GM21390 (cell line): ENCODE measurements around the gene BIN1.

Experiments used
- ATAC-seq: cut with Tn5 transposase; IDR thresholded peaks from one replicate; pipeline ENCODE4 v1.9.1; 2021; ENCODE audit not compliant: unreplicated experiment

Gene BIN1

DNA sequence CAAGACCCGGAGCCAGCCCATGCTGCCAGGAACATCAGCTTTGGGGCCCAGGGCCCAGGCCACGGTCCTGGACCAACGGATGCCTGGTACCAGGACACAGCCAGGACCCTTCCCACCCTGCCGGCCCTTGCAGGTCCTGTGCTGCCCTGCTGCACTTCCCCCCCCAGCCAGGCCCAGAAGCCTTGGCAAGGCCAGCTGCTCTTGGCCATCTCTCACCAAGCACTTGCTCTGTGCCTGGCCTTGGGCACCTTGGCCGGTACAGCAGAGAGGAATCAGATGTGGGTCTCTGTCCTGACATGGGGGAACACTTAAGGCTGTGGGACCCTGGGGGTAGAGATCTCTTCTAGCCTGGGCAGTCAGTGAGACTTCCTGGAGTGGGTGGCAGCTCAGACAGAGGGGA is 28.9 kb downstream of the BIN1 start:
- no peak for ATAC-seq

DNA sequence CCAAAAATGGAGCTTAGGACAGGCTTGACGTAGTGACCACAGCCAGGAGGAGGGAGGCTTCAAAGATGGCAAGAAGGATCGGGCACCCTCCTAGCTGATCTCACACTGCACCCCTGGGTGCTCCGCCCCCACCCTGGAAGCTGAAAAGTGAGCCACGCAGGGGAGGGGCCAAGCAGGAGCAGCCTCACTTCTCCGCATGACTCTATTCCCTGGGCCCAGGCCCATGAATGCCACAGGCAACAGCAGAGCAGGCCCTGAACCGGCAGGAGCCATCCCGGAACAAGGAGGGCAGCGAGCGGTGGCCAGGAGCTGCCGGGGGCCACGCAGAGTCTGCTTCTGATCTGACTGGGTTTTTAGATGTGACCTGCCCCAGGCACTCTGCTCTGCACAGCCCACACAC is 30.0 kb downstream of the BIN1 start:
- no peak for ATAC-seq

DNA sequence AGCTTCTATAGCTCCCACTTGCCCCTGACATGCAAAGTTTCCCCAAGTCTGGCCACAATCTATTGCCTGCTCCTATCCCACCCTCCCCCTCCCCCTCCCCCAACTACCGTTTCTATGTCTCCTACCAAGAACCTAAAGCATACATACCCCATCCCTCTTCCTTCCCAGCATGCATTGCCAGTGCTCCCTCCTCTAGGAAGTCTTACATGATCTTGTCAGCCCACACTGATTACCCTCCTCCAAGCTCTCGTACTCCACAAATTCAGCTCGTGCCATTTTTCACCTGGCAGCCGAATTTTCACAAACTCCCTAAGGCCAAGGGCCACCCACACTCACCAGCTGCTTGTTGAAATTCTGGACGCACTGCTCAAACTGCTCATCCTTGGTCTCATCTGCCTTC is 30.7 kb downstream of the BIN1 start:
- ATAC-seq, result no peak

DNA sequence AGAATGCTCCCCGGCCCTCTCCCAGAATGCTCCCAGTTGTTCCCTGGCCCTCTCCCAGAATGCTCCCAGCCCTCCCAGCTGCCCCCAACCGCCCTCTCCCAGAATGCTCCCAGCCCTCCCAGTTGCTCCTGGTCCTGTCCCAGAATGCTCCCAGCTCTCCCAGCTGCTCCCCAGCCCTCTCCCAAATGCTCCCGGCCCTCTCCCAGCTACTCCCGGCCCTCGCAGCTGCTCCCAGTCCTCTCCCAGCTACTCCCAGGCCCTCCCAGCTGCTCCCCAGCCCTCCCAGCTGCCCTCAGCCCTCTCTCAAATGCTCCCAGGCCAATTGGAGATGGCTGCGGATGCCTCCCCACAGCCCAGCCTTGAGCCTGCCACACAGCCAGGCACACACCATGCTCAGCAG is 31.1 kb downstream of the BIN1 start:
- no peak for ATAC-seq

DNA sequence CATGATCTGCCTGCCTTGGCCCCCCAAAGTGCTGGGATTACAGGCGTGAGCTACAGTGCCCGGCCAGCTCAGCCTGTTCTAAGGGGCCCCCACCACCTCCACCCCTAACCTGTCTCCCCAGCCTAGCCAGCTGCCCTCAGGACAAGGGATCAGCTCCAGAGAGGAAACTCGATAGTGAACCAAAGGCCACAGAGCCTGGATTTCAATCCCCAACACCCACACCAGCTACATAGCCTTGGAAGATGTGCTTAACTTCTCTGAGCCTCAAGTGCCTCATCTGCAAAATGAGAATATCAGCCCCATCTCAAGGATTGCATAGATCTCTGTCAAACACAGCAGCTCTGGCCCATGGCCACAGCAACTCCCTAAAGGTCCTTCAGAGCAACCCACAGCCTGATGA is 32.0 kb downstream of the BIN1 start:
- no peak for ATAC-seq

DNA sequence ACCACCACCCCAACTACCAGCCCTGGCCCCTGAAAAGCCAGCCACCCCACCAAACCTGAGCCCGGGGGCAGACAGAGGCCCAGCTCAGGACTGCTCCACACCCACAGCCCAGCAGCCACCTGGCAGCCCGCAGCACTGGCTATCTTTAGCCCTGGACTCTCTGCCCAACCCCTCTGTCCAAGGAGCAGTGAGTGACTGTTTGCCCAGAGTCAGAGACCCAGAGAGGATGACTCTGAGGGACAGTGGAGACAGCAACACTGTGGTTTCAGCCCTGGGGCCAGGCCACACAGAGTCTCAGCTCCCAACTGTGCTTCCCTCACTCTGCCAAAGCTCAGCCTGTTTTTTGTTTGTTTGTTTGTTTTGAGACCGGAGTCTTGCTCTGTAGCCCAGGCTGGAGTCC is 32.6 kb downstream of the BIN1 start:
- ATAC-seq, result no peak

DNA sequence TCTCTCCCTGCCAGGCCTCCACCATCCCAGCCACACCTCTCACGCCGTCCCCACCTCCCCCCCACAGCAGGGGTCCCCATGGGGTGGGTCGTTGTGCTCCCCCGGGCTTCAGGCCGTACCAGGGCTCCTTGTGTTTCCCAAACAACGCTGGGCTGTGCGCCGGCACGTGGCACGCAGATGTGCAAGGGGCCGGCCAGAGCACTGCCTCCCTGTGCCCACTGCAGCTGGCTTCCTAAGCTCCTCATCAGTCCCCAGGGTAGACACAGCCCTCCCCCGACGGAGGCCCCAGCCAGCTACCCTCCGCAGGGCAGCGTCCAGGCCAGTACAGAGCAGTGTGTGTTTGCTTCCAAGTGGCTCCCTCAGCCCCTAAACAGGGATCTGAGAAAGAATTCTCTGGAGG is 34.0 kb downstream of the BIN1 start:
- no peak for ATAC-seq

DNA sequence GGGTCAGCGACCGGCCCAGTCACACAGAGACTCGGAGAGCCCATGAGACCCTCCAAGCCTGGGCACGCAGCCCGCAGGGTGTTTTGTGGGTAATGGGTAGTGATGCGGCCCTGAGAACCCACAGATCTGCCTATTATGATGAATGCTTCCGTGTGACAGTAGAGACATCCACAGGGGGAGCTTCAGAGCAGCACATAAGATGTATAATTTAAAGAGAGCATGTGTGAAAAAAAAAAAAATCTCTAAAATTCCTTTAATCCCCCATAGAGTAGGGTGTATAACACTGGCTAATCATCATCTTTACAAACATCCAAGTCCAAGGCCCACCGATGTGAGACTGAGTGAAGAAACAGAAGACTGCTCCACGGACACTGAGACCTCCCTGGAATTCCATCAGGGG is 34.6 kb downstream of the BIN1 start:
- ATAC-seq, result no peak

DNA sequence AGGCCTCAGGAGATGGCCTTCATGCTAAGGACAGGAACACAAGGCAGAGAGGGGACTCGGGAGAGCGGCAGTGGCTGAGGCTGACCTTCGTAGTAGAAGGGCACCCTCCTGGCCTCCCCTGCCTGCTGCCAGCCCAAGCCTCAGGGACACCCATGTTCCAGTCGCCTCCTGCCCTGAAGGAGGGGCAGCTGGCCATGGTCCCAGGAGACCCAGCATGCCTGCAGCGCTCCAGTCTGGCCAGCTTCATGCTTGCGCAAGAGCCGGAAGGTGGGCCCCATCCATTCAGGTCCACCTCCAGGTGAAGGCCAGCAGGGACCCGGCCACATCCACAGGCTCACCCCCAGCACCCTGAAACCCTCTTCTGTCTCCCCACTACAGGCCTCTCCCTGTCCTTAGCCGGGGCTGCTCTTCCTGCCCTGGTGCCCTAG is 35.0 kb downstream of the BIN1 start:
- no peak for ATAC-seq

DNA sequence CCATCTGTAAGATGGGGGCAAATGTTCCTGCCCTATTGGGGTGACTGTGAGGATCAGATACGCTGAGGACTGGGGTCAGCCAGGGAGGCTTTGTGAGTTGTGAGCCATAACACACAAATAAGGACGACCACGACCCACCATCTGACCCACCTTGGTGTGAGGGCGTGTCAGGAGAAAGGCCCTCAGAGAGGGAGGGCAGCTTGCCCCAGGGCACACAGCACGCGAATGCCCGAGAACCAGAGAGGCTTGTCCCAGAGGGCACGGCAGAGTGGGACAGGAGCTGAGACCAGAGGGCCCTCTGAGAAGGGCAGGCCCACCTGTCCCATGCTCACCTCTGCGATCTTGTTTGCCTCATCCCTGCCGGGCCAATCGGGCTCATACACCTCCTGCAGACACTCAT is 36.7 kb downstream of the BIN1 start:
- ATAC-seq, result no peak

DNA sequence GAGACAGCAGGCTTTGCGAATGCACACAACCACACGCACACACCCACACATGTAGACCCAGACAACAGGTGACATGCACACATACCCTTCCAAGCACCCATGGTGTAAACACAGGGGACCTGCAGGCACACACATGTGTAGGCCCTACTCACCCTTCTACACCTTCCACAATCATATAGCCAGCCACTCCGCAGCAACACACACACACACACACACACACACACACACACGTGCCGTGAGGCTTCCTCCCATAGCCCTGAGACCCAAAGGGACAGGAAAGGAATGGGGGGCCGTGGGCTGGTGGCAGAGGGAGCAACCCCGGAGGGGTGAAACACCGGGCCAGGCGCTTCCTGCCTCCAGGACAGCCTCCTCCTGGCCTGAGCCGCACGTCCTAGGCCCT is 37.4 kb downstream of the BIN1 start:
- no peak for ATAC-seq

DNA sequence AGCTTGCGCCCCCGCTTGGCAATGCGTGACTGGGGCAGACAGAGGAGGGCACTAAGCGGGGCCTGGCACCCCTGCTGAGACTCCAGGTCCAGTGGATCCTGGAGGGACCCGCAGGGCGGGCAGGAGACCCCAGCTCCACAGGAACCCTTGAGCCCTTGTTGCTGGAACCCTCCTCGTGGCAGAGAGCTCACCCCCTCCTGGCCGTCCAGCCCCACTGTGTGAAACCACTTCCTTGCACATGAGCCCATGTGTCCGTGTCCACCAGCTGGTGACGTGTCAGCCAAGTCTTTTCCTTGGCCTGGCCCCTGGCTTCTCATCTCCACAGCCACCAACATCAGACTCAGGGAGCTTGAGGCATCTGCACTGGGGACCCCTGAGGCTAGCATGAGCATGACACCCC is 38.0 kb downstream of the BIN1 start:
- ATAC-seq, result no peak

DNA sequence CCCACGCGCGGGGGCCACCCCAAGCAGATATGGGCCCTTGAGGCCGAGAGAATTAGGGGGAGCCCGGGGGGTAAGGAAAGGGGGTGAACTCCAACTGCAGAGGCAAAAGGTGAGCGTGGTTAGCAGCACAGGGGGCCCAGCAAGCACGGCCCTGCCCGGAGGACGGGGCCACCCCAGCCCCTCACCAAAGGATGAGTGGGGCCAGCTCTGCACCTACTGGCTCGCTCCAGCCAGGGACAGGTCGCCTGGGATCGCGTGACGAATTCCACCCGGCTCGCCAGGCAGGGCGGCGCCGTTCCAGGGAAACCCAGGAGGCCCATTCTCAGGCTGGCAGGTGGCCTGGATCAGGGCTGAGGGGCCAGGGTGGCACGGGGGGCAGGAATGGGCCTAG is 38.6 kb downstream of the BIN1 start:
- ATAC-seq, result no peak

DNA sequence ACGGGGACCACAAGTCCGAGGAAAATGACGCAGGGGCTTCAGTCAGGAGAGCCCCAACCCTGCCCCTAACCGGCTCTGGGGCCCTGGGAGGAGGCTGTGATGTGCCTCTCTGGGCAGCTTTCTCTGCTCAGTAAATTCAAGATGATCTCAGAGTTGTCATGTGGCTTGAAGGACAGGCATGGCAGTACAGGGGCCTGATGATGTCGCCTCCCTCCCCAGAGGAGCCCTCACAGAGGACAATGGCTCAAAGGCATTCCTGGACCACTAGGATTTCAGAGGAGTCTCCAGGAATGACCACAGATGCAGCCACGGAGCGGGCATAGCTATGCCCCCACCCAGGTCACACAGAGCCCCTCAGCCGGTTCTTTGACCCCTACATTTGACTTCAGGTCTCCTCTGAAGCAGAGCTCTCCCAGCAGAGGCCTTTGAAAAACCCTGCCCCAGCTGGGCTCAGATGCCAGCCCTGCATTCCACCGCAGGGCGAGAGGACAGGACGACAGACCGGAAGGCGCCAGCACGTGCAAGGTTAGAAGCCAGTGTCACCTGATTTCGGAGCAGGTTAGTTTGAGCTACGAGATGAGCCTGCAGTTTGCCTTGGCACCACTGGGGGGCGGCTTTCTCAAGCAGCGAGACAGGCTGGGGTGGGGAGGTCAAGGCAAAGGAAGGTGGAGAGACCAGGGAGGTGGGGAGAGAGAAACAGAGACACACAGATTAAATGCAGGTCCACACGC is 39.2 kb downstream of the BIN1 start:
- peak; percentile 43 for ATAC-seq

DNA sequence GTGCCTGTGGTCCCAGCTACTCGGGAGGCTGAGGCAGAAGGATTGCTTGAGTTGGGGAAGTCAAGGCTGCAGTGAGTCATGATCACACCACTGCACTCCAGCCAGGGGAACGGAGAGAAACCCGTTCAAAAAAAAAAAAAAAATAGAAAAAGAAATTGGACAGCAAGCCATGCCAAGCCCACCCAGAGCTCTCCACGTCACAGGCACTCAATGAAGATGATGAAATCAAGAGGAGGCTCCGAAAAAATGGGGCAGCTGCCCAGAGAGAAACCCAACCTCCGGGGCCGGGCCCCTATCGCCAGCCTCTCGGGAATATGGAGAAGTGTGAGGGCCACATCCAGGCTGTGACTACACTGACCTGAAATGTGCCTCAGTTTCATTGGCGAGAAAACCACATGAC is 40.0 kb downstream of the BIN1 start:
- no peak for ATAC-seq

DNA sequence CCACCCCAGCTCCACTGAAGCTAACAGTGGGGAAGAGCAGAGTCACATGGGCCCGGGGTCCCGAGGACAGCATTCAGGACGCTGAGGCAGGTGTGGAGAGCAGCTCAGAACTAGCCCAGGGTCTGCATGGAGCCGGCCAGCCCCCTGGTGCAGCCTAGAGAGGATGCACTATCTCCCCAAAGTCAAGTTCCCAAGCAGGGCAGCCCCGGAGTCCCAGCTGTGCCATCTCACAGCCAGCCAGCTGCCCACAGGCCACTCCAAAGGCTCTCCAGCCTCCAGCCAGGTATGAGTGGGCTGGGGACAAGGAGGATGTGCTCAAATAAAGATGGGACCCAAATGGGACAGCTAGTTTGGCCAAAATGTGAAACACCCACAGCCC is 41.0 kb downstream of the BIN1 start:
- no peak for ATAC-seq

DNA sequence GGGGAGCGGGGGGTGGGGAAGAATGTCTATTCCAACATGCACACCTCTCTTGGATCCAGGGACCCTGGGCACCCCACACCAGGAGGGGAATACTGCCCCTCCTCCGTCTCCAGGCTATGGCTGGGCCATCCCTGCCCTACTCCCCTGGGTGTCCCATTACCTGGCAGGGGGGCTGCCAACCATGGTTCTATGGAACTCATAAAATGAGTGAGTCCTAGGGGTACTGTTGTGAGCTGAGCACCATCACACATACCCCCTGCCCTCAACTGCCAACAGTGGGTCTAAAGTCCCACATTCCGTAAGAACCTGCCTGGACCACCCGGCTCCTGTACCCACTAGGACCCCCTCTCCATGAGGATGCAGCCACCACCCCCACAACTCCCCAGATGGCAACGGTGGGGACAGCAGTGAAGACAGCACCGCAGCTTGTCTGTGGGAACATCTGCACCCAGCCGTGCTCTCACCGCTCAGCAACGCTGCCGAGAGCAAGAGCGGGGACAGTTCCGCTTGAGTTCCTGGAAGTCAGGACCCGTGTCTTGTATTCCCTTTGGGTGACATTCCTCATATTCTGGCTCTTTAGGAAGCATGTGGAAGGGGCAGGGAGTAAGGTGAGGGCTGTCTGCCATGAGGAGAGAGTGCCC is 41.5 kb downstream of the BIN1 start:
- no peak for ATAC-seq

DNA sequence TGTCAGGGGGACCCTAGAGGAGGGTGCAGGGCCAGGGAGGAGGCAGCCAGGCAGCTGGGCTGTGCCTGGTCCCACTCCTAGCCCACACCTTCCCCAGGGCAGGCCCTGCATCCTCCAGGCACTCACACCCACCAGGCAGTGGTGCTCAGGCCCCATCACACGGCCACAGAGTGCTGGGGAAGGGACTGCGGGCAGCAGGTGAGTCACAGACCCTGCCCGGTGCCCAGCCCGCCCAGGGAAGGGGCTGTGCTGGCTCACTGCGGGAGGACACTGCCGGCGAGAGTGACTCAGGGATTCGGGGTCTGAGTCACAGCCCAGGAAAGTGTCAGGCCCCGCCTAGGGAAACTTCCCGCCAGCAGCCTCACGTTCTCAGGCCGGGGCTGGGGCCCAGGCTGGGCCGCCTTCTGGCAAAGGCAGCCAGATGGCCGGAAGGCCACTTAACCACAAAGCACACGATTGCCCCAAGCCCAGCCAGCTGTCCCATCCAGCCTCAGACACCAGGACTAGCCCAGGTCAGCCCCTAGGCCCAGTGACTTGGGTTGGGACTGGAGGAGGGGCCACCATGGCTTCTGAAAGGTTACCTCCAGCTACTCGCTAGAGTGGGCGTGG is 42.2 kb downstream of the BIN1 start:
- peak; percentile 83 for ATAC-seq

DNA sequence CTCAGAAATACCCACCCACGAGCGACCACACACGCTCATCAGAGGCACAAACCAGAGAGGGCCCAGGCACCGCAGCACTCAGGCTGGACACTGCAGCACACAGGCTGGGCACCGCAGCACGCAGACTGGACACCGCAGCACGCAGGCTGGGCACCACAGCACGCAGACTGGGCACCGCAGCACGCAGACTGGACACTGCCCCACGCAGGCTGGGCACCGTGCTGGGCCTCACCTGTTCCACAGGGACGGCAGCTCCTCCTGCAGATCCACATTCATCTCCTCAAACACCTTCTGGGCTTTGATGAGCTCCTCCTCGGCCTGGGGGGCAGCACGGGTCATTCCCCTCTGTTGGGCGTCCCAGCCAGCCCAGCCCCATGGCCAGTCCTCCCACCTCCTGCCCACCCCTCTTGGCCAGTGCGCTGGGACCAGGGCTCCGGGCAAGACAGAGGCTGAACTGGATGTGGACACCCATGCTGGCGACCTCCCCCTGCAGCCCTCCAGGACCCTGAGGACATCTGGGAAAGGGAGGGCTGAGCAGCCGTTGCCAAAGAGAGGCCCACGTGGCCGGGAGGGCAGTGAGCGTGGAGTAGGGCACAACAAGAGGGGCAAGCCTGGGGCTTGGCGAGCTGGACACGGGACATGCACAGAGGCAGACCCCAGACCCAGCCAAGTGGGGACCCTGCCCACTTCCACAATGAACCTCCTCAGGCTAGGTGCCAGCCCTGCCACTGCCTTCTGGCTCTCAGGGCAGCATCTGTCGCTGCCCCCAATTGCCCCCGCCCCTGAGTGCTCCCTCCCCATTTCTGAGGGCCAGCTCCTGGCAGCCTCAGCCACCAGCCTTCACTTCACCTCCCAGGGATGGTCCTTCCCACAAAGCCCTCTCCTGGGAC is 43.0 kb downstream of the BIN1 start:
- no peak for ATAC-seq

DNA sequence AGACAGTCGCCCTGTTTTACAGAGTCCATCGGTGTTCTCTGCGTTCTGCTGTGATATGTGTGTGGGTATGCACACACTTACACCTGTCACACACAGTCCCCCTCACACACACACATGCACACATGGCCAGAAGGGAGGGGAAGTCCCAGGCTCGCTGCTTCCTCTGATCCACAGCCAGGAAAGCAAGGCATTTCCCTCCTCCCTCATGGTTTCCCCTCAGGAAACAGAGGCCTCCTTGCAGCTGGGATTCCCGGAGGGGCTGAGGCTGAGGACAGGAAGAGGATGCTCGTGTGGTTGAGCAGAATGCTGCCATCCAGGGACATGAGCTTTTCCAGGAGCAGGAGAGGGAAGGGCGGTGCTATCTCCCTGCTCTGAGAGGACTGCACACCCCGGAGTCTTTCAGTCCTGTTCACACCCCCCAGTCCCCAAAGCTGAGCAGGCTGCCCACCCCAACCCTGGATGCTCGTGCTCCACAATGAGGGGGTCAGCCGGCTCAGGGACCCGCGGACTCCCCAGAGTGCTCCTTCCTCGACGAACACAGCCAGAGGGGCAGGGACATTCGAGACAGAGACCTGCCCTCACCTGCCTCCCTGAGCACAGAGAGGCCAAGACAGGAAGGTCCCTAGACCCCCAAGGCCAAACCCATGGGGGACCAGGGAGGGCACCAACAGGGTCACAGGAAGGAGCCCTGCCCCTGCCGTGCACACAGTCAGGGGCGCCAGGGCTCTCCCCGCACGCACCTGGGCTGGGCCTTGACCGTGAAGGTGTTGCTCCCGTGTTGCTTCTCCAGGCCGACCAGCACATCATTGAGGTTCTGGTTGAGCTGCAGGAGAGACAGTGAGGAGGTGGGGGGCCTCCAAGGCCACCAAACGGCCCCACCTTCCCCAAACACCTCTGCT is 45.3 kb downstream of the BIN1 start:
- ATAC-seq, result no peak
